Muscle layer of colon (tissue), 2 donors: ENCODE measurements around the gene DPP6.

ENCODE experiments used
- H3K27ac ChIP-seq: one replicate; pipeline ENCODE4 v1.7.0; 2013; ENCODE audit warnings: low read depth, mild to moderate bottlenecking, low read length, moderate library complexity
- H3K27me3 ChIP-seq, 2 donors: one replicate each; pipeline ENCODE4 v1.7.0; 2013; ENCODE audit warnings: low read length in 2 of 2, mild to moderate bottlenecking in 2 of 2; ENCODE audit not compliant: insufficient read depth in 2 of 2, control insufficient read depth in 1 of 2
- H3K36me3 ChIP-seq: one replicate; pipeline ENCODE4 v1.7.0; 2013; ENCODE audit warnings: mild to moderate bottlenecking, low read length; ENCODE audit not compliant: insufficient read depth
- H3K4me1 ChIP-seq: one replicate; pipeline ENCODE4 v1.7.0; 2013; ENCODE audit warnings: mild to moderate bottlenecking, low read length; ENCODE audit not compliant: insufficient read depth
- H3K4me3 ChIP-seq, 2 donors: one replicate each; pipeline ENCODE4 v1.7.0; 2013; ENCODE audit warnings: low read length in 2 of 2, low read depth in 1 of 2, mild to moderate bottlenecking in 1 of 2, moderate library complexity in 1 of 2
- H3K9ac ChIP-seq: one replicate; pipeline ENCODE4 v1.7.0; 2013; ENCODE audit warnings: low read length
- H3K9me3 ChIP-seq: one replicate; pipeline ENCODE4 v1.7.0; 2013; ENCODE audit warnings: mild to moderate bottlenecking, low read length
- donor health status: abdominal sarcoma.
- donor health status: Adenocarcinoma of cecum.

Gene DPP6

DNA sequence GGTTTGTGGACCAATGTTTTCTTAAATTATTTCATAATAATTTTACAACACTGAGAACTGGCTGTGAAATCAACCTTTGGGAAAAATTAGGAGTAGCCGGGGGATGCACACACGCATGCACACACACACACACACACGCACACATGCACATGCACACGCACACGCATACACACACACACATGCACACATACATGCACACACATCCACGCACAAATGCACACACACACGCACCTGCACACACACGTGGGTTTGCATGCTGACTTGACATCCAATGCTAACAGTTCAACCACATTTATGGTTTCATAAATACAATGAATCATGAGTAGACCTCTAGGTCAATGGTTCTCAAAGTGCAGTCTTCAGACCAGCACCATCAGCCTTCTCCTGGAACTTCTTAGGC lies 354.1 kb downstream of the DPP6 start:
- Histone ChIP-seq H3K4me1 (no peaks in the 10 kb centered on the region), H3K27ac (no peak overlapping the region), H3K4me3 (no peak overlapping the region), H3K9ac (no peak overlapping the region), H3K27me3 (no peaks in the 10 kb centered on the region), H3K36me3 (no peaks in the 10 kb centered on the region), H3K9me3 (no peaks in the 10 kb centered on the region)

DNA sequence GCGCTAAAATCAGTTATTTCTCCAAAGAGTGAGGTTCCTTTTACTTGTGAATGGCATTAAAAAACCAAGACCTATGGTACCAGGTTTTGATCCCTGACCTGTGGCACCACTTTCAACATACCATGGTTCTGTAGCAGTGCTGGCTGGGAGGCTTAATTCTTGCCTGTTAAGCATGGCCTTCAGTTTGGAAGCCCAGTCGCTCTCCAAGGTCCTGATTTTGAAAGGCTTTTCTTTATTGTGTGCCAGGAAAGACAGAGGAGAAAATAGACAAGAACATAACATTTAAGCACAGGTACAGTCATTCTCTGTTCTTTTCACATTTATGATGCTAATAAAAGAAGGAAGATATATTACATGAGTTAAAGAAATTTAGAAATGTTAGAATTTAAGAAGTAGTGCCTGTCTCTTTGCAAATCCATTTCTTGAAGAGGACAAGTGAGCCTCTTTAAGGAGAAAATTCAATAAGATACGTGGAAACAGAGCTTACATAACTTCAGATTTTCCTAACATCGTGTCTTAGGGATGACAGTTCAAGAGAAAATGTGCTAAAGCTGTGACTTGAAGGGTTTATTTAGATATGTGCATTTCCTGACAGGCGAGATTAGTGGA lies 357.6 kb downstream of the DPP6 start:
- H3K27me3 ChIP-seq: no peaks in the 10 kb centered on the region
- no peaks in the 10 kb centered on the region for H3K9me3 ChIP-seq
- no peak overlapping the region for H3K4me3 ChIP-seq
- no peak overlapping the region for H3K9ac ChIP-seq
- H3K4me1 ChIP-seq: no peaks in the 10 kb centered on the region
- H3K27ac ChIP-seq: no peak overlapping the region
- H3K36me3 ChIP-seq: no peaks in the 10 kb centered on the region

DNA sequence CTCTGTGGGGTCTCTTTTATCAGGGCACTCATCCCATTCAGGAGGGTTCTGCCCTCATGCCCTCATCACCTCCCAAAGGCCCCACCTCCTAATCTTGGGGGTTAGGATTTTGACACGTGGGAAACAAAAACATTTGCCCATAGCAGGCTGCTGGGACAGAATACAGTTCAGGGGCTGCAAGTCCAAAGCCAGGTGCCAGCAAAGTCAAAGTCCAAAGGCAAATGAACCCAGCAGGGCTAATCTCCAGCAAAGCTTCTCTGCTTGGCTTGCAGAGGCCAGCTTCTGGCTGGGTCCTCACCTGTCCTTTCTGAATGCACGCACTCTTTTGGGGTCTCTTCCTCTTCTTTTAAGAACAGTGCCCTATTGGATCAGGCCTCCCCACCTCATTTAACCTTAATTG lies 359.9 kb downstream of the DPP6 start:
- H3K27me3 ChIP-seq: no peaks in the 10 kb centered on the region

DNA sequence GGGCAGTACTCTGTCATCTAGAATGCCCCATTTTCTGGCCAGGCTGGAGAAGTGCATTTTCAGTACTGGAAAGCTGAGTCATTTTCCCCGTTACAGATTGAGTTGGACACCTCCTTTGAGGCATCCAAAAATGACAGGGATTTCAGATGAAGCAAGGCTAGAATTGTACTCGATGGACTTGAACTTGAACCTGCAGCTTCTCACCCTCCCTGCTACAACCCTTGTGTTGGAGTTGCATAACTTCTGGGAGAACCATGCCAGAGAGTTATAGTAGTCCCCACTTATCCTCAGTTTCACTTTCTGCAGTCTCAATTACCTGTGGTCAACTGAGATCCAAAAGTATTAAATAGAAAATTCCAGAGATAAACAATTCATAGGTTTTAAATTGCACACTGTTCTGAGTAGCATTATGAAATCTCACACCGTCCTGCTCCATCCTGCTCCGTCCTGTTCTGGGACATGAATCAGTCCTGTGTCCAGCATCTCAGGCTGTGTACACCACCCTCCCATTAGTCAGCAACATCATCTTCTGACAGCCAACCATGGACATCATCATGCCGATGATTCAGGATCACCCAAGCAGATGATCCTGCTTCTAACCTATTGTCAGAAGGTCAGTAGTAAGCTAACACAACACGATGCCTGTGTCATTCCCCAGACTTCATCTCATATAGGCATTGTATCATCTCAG lies 363.7 kb downstream of the DPP6 start:
- Histone ChIP-seq H3K36me3 (no peaks in the 10 kb centered on the region), H3K27me3 (no peaks in the 10 kb centered on the region), H3K27ac (no peak overlapping the region), H3K4me1 (no peaks in the 10 kb centered on the region), H3K9ac (no peak overlapping the region), H3K4me3 (no peak overlapping the region), H3K9me3 (no peaks in the 10 kb centered on the region)

More for the DNA sequence above, 359.9 kb downstream of the DPP6 start:
- Histone ChIP-seq H3K4me3 (no peak overlapping the region), H3K4me1 (no peaks in the 10 kb centered on the region), H3K9ac (no peak overlapping the region), H3K27ac (no peak overlapping the region), H3K9me3 (no peaks in the 10 kb centered on the region), H3K36me3 (no peaks in the 10 kb centered on the region)

DNA sequence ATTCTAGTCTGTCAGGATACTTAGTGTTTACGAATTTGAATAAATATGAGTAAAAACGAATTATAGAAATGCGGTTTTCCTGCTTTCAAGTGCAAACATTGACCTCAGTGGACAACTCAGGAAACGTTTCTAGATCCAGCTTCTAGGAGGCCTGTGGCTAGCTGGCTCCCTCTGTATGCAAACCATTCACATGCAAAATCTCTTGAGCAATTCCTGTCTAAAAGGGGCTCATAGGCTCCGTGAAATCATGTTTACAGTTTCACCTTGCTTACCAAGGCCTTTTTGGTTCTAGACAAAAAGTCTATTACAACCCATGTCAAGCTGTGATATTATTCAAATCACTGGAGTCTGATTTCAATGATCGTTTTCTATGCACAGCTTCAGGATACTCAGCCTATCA lies 364.5 kb downstream of the DPP6 start:
- H3K36me3 ChIP-seq: no peaks in the 10 kb centered on the region
- no peak overlapping the region for H3K9ac ChIP-seq
- H3K27me3 ChIP-seq: no peaks in the 10 kb centered on the region
- H3K9me3 ChIP-seq: no peaks in the 10 kb centered on the region
- H3K4me3 ChIP-seq: no peak overlapping the region
- no peaks in the 10 kb centered on the region for H3K4me1 ChIP-seq
- H3K27ac ChIP-seq: no peak overlapping the region

DNA sequence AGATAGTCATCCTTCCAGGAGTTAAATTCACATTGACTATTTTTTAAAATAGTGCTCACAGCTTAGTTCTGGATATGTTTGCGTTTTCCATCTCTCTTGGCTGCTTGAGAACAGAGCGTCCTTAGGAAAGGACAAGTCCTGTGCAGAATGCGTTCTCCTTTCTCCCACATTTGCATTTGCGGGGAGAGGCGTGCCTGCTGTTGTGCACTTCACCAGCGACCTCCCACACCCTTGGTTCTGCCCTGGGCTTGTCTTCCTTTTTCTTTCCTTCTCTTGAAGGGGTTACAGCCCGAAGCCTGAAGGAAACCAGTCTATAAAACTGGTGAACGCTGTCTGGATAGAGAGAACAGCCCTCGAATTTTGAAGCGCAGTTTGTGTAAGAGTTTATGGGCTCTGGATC lies 367.1 kb downstream of the DPP6 start:
- H3K9ac ChIP-seq: no peak overlapping the region
- H3K27ac ChIP-seq: no peak overlapping the region
- no peaks in the 10 kb centered on the region for H3K36me3 ChIP-seq
- no peak overlapping the region for H3K4me3 ChIP-seq
- H3K27me3 ChIP-seq: no peaks in the 10 kb centered on the region
- H3K9me3 ChIP-seq: no peaks in the 10 kb centered on the region
- peaks cover 5% of the 10 kb centered on the region for H3K4me1 ChIP-seq

DNA sequence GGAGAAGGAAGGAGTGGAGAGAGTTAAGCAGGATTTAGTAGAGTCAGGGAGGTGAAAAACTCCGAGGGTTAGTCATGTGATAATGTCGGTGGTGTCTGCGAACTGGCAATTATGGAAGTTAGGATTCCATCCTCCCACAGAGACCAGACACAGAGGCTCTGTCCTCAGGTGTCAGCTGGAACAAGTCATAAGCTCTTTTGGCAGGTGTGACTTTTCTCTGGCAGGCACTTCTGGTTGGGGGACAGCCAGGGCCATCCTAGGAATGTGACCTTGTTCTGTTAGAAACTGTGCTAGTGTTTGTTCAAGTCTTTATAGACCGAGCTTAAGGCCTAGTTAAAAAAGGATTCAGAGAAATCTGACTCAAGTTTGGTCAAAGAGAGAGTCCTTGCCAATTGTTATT lies 371.0 kb downstream of the DPP6 start:
- H3K4me3 ChIP-seq: no peak overlapping the region
- peaks cover 9% of the 10 kb centered on the region for H3K4me1 ChIP-seq
- no peaks in the 10 kb centered on the region for H3K36me3 ChIP-seq
- H3K27ac ChIP-seq: no peak overlapping the region
- no peaks in the 10 kb centered on the region for H3K27me3 ChIP-seq
- H3K9me3 ChIP-seq: no peaks in the 10 kb centered on the region
- no peak overlapping the region for H3K9ac ChIP-seq

DNA sequence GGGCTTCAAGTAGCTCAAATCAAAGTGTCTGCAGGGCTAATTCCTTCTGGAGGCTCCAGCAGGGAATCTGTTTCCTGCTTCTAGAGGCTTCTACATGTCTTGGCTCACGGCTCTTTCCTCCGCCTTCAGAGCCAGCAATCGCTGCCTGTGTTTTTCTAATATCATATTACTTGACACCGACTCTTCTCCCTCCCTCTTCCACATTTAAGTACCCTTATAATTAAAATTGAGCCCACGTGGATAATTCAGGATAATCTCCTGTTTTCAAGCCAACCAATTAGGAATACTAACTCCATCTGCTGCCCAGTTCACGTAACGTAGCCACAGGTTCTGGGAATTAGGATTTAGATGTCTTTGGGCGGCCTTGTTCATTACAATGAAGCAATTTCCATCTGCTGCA lies 372.2 kb downstream of the DPP6 start:
- Histone ChIP-seq H3K9me3 (no peaks in the 10 kb centered on the region), H3K36me3 (no peaks in the 10 kb centered on the region), H3K4me3 (no peak overlapping the region), H3K4me1 (peaks cover 9% of the 10 kb centered on the region), H3K27me3 (no peaks in the 10 kb centered on the region), H3K27ac (no peak overlapping the region), H3K9ac (no peak overlapping the region)

DNA sequence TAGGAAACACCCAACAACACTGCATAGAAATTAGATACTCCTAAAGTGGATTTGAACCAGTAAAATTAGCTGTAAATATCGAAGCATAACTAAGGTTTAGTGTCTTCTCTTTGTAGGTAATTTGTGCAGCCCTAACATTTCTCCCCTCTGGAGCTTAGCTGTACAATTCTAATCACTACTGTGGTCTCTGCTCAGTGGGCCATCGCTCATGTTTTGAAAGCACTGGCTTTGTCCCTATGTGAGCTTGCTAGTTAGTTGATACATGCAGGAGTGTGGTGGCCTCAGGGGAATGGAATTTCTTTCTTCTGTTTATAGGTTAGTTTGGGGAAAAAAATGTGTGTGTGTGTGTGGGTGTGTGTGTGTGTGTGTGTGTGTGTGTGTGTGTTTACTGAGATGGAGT lies 373.1 kb downstream of the DPP6 start:
- Histone ChIP-seq H3K27me3 (no peaks in the 10 kb centered on the region), H3K36me3 (no peaks in the 10 kb centered on the region), H3K9ac (no peak overlapping the region), H3K4me1 (peaks cover 9% of the 10 kb centered on the region), H3K27ac (no peak overlapping the region), H3K9me3 (no peaks in the 10 kb centered on the region), H3K4me3 (no peak overlapping the region)

DNA sequence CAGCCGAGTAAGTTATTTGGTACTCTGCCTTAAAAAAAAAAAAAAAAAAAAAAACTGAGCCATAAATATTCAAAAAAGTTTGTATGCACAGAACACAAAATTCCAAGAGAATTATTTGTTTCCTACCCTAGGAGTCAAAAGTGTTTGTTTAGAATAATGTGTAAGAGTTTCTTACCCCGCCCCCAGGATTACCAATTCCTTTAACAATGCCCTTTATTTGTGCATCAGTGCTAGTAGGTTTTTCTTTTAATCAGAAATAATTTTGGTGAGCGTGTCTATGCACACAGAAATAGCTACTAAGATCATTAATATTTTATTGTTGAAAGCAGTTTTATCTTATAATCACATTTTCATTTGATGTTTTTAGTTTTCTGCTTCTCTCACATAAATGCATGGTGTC lies 374.6 kb downstream of the DPP6 start:
- Histone ChIP-seq H3K9ac (no peak overlapping the region), H3K4me3 (no peak overlapping the region), H3K27me3 (no peaks in the 10 kb centered on the region), H3K27ac (no peak overlapping the region), H3K36me3 (no peaks in the 10 kb centered on the region), H3K9me3 (no peaks in the 10 kb centered on the region), H3K4me1 (peaks cover 9% of the 10 kb centered on the region)

DNA sequence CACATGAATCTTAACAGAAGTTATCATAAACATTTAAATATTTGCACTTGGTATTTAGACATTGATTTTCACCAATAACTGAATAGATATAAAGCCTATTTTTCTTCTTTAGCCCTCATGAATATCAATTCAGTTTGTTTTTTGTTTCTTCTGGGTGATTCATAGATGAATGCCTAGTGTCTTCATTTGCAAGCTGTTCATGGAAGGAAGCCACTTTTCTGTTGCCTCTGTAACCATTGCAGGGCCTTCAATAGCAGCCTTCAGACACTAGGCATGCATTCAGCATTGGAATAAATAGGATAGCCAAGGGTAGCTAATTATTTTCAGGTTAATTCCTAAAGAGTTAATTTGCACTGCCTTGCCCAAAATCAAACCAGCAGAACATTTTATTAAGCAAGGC lies 375.3 kb downstream of the DPP6 start:
- no peak overlapping the region for H3K4me3 ChIP-seq
- no peak overlapping the region for H3K9ac ChIP-seq
- no peaks in the 10 kb centered on the region for H3K27me3 ChIP-seq
- H3K4me1 ChIP-seq: peaks cover 9% of the 10 kb centered on the region
- H3K27ac ChIP-seq: no peak overlapping the region
- H3K9me3 ChIP-seq: no peaks in the 10 kb centered on the region
- no peaks in the 10 kb centered on the region for H3K36me3 ChIP-seq
